Vagina (tissue), 2 donors: Measurements from ENCODE around the gene ZBTB2.

Source experiments
- POLR2A ChIP-seq, 2 donors: fragments of 450-650 bp; IDR thresholded peaks; one replicate each; pipeline ENCODE4 v1.6.1; 2017; ENCODE audit warnings: antibody characterized with exemption in 2 of 2, mild to moderate bottlenecking in 2 of 2, moderate library complexity in 2 of 2
- POLR2AphosphoS5 ChIP-seq, 2 donors: sonication (generic); formaldehyde crosslinking; IDR thresholded peaks; one replicate each; pipeline ENCODE4 v1.9.0; 2017; ENCODE audit warnings: antibody characterized with exemption in 2 of 2, mild to moderate bottlenecking in 2 of 2, low read depth in 1 of 2; ENCODE audit not compliant: insufficient read depth in 1 of 2
- TF ChIP-seq, protein P1 (sequence below), 3 experiments: fragments of 450-650 bp in 2 of 3; fragments of 200-600 bp in 1 of 3; sonication (generic) in 1 of 3; IDR thresholded peaks; one replicate each; pipeline ENCODE4 v1.5.1; 2017 to 2019; ENCODE audit warnings: antibody characterized with exemption in 3 of 3, mild to moderate bottlenecking in 2 of 3, moderate library complexity in 2 of 3

DNA sequence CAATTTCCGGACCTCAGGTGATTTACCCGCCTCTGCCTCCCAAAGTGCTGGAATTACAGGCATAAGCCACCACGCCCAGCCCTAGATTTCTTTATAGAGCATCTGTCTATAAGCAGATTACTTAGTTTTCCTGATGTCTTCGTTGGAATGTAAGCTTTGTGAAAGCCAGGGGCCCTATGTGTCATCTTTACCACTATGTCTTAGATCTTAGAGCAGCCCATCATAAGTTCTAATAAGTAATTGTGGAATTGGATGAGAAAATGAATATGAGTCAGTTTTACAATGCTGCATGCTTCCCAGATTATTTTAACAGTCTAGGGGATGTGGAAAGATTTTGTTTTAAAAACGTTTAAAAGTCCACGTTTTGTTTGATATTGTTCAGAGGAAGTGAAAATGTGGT is 9.1 kb upstream of the ZBTB2 start:
- TF ChIP-seq, protein P1, sequence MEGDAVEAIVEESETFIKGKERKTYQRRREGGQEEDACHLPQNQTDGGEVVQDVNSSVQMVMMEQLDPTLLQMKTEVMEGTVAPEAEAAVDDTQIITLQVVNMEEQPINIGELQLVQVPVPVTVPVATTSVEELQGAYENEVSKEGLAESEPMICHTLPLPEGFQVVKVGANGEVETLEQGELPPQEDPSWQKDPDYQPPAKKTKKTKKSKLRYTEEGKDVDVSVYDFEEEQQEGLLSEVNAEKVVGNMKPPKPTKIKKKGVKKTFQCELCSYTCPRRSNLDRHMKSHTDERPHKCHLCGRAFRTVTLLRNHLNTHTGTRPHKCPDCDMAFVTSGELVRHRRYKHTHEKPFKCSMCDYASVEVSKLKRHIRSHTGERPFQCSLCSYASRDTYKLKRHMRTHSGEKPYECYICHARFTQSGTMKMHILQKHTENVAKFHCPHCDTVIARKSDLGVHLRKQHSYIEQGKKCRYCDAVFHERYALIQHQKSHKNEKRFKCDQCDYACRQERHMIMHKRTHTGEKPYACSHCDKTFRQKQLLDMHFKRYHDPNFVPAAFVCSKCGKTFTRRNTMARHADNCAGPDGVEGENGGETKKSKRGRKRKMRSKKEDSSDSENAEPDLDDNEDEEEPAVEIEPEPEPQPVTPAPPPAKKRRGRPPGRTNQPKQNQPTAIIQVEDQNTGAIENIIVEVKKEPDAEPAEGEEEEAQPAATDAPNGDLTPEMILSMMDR (IDR thresholded peaks at IDR 0.05) = no peak
- TF ChIP-seq POLR2AphosphoS5 (IDR thresholded peaks at IDR 0.05; ENCODE audit: insufficient read depth in 1 of 2, low read depth in 1 of 2) = no peak
- no peak for TF ChIP-seq POLR2A (IDR thresholded peaks at IDR 0.05)
